Activated naive CD8-positive, alpha-beta T cell treated with anti-CD3 and anti-CD28 coated beads, Interleukin-2, amount 50 U/mL, for 16 hours (primary cell): ENCODE data around the gene CAMSAP1.
"Not testable (repeated sequence)": the region's sequence is repeated elsewhere in the genome, so short reads cannot be mapped to it uniquely, and the experiment has no call there.

ENCODE experiments used
- DNase-seq: peaks from one replicate; pipeline ENCODE4 v3.0.0-alpha.2; 2020; ENCODE audit warnings: low read depth, low spot score

CAMSAP1 gene

DNA sequence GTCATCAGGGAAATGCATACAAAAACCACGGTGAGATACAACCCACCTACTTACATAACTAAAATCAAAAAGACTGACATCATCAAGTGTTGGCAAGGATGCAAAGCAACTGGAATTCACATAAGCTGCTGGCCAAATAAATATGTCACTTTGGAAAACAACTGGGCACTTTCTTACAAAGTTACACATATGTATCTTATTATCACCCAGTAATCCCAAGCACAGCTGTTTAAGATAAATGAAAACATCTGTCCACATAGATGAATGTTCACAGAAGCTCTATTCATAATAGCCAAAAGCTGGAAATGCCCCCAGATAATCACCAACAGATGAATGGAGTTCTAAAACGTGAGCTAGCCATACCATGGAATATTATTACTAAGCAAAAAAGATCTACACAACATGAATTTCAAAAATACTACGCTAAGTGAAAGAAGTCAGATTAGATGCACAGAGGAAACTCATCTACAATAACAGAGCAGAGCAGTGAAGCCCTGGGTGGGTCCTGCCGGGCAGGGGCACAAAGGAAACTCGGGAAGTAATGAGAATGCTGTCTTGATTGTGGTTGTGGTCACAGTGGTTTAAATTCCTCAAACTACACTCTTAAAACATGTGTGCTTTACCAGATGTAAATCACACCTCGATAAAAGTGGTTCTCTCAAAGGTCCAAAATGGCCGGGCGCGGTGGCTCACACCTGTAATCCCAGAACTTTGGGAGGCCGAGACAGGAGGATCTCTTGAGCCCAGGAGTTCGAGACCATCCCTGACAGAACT, 8.5 kb downstream of the CAMSAP1 start:
- DNase-seq, result no peak

DNA sequence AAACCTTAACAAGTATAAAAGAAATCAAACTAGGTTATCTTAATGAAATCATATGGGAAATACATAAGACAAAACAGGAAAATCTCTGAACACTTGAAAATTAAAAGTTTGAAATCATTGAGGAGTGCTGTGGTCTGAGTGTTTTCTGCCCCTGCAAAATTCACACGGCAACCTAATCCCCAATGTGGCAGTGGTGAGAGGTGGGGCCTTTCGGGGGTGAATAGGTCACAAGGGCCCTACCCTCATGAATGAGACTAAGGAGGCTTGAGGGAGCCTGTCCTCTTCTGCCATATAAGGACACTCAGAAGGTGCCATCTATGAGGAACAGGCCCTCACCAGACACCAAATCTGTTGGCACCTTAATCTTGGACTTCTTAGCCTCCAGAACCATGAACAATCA, 10.7 kb downstream of the CAMSAP1 start:
- DNase-seq, result no peak

DNA sequence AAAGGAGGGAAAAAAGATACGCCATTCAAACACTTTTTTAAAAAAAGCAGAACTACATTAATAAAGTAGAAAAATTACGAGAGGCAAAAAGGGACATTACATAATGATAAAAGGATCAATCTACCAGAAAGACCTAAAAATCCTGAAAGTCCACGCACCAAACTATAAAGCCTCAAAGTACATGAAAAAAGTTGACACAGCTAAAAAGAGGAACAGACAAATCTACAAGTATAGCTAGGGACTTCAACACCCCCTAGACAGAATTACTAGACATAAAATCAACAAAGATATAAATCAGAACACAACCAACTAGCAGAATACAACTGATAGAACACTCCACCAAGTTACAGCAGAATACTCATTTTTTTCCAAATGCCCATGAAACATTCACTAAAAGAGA, 11.1 kb downstream of the CAMSAP1 start:
- no peak for DNase-seq

DNA sequence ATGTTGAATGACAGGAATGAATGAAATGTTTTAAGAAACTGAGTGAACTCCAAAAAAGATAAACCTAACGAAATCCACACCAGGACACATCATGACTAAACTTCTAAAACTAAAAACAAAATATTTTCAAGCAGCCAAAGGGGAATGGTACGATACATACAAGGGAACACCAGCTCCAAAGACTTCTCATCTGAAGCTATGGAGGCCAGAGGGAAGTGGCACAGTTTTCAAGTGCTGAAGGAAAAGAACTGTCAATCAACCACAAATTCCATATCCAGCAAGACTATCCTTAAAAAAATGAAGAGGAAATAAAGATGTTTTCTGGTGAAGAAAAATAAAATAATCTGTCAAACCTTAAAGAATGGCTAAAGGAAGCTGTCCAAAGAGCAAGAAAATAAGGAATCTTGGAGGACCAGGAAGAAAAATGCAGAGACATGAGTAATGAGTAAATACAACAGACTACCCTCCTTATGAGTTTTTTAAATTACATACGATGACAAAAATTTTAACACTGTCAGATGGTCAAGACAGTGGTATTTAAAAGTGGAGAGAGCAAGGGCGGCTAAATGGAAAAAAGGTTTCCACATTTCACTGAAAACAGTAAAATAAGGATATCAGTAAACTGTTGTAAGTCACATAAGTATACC, 12.0 kb downstream of the CAMSAP1 start:
- DNase-seq, result no peak

DNA sequence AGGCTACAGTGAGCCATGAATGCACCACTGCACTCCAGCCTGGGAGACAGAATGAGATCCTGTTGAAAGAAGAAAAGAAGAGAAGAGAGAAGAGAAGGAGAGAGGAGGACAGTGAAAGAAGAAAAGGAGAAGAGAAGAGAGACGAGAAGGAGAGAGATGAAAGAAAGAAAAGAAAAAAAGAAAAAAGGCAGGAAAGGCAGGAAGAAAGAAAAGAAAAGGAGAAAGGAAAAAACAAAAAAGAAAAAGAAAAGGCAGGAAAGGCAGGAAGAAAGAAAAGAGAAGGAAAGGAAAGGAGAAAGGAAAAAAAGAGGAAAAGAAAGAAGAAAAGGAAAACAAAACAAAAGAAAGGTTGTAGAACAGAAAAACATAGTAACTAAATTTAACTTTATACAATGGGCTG, 14.2 kb downstream of the CAMSAP1 start:
- no peak for DNase-seq

DNA sequence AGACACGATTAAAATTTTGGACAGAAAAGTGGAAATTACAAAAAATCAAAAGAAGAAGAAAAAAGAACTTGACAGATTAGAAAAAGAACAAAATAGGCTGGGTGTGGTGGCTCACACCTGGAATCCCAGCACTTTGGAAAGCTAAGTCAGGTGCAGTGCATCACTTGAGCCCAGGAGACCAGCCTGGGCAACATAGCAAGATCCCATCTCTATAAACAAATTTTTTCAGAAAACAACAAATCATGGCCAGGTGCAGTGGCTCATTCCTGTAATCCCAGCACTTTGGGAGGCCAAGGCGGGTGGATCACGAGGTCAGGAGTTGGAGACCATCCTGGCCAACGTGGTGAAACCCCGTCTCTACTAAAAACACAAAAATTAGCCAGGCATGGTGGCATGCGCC, 15.0 kb downstream of the CAMSAP1 start:
- DNase-seq, result not testable (repeated sequence)

DNA sequence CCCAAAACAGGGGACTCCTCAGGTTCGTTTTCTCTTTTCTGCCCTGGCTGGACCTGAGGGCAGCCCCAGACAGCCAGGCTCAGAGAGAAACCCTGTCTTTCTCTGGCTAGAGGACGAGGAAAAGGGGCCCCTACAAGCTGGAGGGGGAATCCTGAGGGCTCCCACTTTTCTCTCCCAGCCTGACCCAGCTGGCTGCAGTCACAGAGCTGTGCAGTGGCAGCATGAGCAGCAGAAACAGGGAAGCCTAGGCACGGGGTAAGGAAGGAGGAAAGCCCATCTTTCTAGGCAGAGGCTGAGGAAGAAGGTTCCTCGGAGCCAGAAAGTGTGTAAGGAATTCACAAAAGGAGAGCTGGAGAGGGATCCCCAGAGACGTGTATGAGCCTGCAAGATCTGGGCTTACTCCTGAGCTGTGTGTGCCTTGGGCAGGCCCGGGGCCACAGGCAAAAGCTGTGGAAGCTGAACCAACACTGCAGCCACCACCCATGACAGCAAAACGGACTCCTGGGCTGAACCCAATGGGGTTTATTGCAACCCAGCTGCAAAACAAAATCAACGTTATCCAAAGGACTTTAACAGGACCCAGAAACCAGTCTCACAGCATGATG, 16.2 kb downstream of the CAMSAP1 start:
- DNase-seq, result no peak

DNA sequence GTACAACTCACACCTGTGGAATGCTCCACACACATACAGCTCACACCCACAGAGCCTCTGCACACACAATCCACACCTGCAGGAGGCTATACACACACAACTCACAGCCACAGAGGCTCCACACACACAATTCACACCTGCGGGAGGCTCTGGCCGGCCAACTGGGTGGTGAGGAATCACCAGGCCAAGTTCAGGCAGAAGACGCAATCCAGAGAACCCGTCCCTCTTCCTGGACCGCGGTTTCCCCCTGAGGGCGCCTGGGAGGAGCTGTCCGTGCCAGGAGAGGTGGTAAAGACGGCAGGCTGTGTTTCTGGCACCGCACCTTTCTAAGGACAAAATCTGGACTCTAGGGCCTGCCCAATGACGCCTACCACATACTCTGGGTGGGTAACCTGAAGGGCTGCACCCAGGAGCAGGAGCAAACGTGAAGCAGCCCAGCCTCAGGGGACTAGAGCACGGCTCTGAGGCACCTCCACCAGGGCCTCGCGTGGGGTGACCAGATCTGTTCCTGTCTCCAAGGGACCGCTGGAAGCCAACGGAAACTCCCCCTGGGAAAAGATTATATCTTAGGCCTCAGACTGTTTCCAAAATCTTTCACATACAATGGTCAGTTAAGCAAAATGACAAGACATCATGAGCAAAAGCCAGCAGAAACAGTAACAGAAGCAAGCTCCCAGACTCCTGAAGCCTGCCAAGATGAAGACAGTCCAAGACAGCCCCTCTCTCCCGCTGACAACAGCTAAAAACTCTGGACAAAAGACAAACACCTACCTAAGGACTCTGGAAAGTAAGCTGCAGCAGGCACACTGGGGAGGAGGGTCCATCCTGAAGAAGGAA, 16.9 kb downstream of the CAMSAP1 start:
- no peak for DNase-seq

DNA sequence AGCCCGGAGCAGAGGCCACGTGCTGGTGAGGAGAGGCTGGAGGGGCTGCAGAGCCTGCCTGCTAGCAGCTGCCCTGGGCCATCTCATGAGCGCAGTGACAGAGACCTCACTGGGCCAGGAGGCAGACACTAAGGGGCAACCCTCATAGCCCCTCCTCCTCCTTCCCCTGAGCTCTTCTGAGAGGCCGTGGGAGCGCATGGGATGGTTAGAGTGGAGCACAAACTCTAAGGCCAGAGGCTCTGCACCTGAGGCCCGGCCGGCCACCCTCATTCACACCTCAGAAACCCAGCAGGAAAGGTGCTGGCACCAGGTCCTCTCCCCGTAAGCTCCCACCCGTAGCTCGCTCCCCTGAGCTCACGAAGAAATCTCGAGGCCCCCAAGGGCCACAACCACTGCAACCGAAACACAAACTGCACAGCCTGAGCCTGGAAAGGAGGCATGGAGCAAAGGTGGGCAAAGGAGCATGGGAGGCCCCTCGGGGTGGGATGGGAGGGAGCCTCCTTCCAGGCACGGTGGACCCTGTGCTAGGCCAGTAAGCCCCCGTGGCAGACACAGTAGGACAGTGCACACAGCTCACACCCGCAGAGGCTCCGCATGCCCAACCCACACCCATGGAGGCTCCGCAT, 17.7 kb downstream of the CAMSAP1 start:
- no peak for DNase-seq

DNA sequence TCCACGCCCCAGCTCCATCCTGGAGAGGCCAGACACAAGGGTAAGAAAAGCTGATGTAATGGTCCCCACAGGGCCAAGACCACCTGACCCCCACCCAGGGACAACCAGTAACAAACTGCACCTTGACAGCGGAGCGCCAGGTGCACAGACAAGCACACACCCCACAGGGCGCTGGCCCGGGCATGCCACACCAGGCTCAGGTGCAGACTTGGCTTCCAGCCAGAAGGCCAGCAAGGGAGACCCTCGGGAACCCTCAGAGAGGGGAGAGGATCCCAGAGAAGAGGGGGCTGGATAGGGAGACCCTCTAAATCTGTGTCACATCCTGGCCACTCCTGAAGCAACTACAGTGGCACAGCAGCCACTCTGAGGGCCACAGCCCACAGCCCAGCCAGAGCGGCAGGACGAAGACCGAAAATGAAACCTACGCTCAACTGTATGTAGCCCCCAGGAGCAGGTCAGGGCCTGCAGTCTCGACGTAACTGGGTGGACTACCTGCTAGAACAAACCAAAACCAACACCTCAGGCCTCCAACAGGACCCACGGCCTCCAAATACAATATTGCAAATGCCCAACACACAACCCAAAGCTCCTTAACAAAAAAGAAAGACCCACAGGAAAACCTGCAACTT, 18.5 kb downstream of the CAMSAP1 start:
- no peak for DNase-seq

DNA sequence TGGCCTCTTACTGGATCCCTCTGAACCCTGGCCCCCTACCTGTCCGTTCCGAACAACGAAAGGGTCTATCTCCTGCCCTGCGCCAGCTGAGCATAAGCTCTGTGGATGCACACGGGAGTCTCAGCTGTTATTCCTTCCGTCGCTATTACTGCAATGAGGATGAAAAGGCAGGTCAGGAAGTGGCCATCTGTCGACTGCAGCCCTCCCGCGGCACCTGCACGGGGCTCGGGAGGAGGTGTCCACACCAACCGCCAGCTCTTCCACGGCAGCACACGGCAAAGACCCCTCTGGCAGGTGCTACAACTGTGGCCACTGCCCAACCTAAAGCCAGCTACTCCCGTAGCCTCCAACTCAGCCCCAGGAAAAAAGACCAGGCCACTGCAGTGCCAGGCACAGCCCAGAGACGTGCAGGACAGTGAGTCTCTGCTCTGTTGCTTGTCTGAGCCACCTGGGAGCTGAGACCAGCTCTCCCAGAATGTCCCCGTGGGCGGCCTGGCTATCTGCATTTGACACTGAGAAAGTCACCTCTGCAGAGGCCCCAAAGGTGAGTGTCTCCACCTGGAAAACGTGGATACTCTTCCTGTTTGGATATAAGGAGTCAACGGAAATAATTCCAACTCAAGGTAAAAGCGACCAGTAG, 19.1 kb downstream of the CAMSAP1 start:
- DNase-seq, result no peak

DNA sequence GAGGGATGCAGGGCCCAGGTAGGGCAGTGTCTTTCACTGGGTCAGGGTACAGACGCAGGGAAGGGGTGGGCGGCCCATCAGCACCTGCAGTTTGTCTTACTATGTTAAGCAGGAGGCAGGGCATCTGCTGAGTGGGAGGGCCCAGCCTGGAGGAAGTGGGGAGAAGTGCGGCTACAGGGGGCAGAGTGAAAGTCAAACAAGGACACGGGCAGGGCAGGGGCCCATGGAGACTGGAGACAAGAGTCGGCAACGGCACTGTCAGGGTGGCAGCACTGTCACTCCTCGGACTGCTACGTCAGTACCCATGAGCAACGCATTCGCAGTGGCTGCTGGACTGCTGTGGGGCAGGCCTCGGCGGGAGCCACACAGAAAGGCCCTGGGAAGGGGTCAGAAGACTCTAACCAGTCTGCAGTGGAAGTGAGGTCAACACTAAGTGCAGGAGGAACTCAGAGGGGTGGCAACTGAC, 19.7 kb downstream of the CAMSAP1 start:
- DNase-seq, result peak; percentile 28

DNA sequence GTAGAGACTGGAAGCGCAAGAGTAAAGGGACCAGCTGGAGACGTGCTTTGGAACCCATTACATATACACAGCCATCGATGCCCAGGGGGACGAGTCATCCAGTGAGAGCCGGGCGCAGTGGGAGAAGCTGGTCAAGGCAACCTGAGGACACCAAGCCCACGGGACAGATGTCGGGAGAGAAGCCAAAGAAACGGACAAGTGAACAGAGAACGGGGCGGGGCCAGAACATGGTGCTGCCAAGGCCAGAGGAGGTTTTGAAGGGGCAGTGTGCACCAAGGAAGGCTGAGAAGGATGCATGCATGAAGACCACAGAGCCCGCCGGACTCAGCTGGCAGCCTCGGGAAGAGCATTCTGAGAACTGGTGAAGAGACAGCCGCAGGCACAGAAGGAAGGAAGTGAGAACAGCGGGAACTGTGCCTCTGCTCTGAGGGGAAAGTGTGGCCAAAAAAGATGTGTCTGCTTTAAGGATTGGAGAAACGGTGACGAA, 20.3 kb downstream of the CAMSAP1 start:
- no peak for DNase-seq

DNA sequence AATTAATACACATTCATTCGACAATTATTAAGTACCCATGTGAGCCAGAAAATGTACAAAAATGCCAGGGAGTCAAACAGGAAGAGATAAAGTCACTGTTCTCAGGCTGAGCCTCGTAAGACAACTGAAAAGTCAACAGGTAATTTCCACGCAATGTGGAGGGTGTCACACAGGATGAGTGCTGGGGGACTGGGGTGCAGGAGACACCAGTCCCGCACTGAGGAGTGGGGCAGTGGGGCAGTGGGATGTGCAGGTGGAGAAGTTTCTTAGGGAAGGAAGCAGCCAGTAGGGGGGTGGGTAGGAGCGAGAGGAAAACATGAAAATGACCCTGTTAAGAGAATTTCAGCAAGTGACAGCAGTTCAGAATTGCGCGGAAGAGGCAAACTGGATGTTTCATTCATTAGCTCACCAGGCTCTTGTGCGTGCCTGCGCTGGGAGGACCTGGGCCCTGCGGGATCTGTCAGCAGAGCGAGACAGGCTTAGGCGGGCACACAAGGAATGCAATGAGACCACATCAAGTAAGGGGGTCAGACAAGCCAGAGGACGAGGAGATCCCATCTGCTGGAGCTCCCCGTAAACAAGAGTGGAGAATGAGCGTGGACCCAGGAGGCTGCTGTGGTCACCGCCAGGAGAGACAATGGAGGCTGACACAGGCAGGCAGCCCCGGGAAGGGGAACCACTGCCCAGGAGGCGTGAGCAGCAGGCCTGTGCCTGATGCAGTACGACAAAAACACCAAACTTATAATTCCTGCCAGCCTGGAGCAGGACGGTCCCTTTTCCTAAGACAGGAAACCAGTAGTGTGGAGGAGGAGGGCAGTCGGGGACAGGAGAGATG, 21.0 kb downstream of the CAMSAP1 start:
- no peak for DNase-seq

DNA sequence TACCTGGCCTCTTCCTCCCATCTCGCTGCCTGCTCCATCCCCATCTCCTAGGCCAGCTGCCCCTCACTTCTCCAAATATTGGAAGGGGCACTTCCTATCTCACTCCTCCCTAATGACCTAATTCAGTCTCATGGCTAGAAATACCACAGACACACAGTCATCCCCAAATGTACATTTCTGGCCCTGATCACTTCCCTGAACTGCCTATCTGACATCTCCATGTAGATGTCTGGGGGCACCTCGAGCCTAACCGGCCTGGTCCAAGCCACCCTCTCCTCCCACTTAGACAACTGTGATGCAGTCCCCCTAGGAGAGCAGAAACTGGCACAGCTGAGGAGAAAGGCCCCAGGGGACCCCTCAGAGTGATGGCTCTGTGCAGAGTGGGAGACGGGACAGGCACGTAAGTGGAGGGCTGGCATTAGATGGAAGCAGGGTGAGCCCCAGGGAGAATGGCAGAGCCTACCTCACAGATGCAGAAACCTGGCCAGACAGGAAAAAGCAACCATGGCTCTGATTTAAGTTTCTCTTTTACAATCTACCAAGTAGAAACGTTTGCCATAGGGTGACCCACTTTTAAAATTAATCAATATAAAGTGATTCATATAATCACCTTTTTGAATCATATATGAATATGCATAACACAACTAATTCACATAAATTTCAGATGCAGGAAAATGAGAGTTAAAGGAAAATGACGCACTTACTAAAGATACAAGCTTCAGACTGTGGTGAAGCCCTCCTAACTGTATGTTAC, 22.1 kb downstream of the CAMSAP1 start:
- DNase-seq, result no peak

DNA sequence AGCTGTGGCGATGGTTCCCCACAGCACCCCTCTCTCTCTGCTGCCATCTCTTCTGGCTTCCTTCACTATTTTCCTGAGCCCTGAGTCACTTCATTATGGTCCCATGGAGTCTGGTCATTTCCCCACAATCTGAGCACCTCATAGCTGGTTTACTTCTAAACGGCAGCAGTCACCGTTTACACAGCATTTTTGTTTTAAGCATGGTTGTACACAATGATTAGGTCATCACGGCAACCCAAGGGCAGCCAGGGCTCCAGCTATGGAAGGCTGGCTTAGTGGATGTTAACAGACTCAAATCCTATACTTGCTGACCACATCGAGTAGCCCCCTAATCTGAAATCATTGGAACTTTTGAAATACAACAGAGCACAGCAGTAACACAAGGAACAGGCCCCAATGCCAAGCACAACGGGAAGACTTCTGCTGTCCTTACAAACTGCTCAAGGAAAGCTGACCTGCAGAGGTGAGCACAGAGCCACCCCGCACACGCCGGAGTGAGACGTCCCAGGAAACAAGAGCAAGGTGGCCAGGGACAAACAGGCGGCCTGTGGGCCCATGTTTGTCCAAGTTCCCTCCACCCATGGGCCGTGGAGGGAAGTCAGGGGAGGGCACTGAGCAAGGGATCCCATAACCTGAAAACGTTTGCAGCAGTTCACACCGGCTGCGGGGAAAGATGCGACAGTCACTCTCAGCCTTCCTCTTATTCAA, 22.9 kb downstream of the CAMSAP1 start:
- no peak for DNase-seq

DNA sequence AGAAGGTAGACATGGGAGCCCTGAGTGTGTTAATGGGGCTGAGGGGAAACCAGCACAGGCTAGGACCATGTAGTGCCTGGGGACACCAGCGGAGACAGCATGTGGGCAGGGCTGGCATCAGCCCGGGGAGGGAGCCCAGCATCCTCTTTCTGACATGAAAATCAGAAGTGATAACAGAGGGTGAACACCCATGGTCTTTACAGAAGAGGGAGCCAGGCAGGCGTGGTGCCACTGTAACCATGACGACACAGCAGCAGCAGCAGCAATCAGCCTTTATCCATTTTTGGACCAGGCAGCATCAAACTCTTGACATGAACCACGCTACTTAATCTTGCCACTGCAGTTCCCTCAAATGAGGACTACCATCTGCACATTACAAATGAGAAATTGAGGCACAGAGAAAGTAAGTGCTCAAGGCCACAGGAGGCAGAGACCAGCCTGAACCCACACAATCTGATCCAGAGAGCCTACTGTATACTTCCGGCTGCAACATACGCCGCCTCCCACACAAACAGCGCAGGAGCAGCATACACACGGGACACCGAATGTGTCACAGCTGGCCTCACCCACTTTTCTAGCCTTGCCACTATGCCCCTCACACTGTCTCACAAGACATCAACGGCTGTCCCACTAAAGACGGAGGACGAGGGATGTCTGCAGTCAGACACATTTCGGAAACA, 23.8 kb downstream of the CAMSAP1 start:
- DNase-seq, result no peak

DNA sequence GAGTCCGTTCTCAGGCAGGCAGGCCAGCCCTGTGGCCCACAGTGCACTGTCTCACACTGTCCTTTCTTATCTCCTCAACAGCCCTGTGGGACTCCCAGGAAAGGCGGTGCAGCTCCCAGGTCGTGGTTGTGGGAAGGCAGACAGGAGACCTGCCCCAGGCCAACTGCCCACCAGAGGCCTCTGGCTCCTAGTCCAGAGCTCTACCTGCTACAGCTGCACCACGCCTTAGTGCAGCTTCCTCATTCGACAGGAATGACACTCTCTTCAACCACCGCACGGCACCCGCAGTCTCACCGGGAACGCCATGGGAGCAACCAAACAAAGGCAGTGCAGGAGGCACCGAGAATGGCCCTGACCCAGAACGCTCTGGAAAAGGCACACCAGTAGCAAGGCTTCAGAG, 25.3 kb downstream of the CAMSAP1 start:
- no peak for DNase-seq
